NCI-H526 (cell line): ENCODE data around the gene DGCR8.
"Not testable (repeated sequence)": the region's sequence is repeated elsewhere in the genome, so short reads cannot be mapped to it uniquely, and the experiment has no call there.

Experiments used
- DNase-seq, 2 experiments: peaks; one replicate each; lab custom pipeline; 2025; lab: John Stamatoyannopoulos, UW

Gene DGCR8

DNA sequence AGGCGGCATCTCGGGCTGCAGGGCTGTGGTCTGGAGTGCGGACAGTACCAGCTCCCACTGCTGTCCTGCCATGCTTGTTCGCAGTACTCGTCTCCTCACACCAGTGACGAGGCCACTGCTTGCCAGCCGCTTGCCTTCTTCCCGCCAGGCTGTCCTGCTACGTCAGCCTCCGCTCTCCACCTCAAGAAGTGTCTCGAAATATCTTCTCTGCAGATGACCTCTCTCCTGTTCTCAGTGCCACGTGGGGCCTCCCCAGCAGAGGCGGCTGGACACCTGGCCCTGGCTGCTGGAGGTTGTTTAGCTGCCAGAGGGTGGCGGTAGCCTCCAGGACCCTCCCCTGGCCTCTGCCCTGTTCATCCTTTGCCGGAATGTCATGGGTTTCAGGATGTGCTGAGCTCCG lies 73.9 kb downstream of the DGCR8 start:
- DNase-seq, result no peak

DNA sequence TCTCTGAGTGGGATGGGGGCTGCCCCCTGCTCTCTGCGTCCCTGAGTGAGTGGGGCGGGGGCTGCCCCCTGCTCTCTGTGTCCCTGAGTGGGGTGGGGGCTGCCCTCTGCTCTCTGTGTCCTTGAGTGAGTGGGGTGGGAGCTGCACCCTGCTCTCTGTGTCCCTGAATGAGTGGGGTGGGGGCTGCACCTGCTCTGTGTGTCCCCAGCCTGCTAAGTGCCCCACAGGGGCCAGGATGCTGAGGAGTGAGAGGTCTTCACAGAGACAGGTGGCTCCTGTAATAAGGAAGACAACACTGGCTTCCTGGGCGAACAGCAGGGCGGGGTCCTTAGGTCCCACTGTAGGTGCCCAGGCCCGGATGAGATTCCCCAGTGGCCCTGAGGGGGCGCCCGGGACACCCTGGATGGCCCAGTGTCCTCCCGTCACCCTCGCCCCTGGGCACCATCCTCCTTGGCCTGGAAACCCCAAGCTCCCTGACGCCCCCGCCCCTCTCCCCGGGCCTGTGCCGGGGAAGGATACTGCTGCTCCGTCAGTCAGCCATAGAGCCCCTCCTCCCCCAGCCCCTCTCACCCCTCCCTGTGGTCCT lies 74.7 kb downstream of the DGCR8 start:
- peak in 1 of 2 experiments; percentile 55 for DNase-seq

DNA sequence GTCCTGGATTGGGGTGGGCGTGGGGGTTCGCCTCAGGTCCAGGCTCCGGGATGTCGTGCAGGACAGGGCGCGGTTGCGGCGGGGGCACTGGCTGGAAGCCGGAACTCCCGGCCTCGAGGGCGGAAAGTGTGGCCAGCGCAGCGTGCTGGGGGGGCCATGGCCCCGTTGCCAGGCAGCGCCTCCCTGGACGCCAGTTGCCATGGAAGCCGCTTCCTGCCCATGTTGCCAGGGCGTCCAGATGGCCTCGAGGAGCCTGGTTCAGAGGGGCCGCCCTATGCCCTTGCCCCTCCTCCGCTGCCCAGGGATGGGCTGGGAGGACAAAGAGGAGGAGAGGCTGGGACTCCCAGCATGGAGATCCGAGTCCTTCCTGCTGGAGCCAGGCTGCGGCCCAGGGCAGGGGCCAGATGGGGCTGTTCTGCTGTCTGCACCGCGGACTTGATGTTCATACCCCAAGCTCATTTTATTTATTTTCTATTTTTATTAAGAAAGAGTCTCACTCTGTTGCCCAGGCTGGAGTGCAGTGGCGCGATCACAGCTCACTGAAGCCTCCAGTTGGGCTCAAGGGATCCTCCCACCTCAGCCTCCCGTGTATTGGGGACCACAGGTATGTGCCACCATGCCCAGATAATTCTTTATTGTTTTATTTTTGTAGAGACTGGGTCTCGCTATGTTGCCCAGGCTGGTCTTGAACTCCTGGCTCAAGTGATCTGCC lies 75.4 kb downstream of the DGCR8 start:
- peak in 1 of 2 experiments; percentile 74 for DNase-seq

DNA sequence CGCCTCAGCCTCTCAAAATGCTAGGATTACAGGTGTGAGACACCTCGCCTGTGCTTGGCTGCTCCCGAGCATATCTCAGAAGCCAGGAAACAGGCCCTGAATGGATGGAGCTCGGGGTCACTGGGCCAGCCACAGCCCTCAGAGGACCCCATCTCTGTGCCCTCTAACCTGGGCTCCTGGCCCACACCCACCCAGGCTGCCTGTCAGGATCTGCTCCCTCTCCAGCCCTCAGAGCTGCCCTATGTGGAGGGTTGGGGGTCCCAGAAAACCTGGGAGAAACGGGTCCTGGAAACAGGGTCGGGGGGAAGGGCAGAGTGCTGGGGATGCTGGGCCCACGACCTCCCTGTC lies 76.0 kb downstream of the DGCR8 start:
- DNase-seq, result no peak

DNA sequence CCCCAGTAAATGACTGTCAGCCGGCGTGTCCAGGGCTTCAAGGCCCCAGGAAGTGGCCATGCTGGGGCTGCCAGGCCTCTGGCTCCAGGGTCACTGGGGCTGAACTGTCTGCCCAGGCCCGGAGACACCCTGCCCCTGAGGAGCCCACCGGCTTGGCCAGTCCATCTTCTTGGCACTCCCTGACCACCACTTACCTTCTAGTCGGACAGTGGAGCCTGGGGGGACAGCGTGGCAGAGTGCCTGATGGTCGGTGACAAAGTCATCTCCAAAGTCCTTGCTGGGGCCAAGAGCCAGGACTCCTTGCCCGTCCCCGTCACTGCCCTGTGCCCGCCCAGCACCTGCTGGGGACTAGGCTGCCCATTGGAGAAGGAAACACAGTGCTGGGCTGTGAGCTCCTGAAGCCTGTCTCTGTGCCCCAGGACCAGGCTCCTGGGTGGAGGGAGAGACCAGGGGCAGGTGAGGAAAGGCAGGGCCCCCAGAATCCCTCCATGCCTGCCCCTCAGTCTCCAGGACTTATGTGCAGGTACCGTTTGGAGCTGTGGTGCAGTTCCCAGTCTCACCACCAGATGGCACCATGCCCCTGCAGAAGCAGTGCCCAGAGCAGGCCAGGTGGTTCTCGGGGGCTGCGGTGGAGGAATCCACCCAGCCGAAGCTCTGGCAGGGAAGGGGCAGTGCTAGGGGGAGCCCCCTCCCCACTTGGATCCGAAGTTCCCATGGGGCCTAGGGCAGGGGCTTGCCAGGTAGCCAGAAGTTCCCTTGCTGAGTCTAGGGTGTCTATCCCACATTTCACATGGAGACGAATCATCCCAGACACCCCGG lies 76.8 kb downstream of the DGCR8 start:
- DNase-seq, result peak; percentile 38 to 75

DNA sequence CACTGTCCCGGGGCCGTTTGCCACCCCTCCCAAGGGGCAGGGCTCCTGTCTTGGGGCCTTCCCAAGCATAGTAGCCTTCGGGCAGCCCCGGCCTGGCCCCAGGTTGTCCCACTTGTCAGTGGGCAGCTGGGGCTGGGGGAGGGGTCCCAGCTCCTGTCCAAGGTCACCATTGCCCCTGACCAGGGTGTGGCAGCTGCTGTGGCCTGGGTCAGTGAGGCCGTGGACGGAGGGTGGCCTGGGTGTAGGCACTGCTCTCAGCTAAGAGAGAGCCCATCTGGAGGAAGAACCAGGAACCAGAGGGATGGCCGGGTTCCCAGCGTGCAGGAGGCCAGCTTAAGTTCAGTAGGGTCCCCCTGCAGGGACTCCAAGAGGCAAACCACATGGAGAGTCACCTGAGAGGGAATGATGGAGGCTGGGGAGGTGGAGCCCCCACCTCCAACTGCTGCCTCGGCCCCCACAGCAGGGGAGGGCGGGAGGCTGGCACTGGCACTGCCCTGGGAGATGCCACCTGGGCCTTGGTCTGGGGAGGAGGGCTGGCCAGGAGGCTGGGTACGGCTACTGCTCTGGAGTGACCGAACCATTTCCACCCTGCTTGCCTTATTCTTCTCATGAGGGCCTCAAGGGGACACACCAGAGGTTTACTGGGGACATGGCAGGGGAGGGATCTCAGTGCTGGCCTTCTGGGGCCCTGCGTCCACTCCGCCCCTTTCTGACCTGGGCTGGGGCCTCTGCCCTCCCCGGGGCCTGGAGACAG lies 77.6 kb downstream of the DGCR8 start:
- DNase-seq, result no peak

DNA sequence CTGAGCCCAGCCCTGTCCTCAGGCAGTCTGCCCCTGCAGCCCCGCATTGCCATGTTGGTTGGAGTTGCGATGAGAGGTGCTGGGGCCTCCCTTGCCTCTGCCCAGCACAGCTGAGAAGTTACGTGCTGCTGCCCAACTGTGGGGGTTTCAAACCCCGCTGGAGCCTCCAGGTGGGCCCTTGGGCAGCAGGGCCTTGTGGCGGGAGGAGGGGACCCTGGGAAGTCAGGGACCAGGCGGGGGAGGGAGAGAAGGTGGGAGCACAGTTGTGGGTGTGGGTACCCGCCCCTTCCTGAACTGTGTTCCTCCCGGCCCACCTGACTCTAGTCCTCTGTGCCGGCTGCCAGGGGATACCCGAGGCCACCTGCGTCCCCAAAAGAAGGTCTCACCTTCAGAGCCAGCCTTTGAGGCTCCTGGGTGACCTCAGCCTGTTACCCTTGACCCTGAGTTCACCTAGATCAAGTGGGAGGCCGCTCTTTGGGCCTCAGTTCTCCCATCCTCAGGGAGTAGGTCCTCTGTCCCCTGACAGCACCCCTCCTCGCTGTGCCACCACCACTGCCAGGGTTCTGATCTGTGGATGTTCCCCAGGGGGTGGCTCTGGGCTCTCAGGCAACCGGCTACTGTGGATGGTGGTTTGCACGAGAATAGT lies 78.5 kb downstream of the DGCR8 start:
- no peak for DNase-seq

DNA sequence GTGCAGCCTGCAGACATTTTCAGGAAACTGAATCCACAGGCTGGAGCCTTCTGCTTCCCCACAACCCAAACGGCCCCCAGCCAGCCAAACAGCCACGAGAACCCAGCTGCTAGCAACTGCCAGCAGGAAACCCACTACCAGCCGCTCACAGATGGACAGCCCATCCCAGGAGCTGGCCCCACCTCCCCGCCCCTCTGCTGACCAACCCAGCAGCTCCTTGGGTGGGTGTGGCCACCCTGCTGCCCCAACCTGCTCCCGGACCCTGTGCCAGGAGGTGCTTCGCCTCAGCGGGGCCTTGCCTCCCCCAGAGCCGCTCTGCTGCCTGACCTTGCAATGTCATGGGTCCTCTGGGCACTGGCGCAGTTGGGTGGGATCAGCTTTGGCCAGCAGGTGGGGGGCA lies 79.0 kb downstream of the DGCR8 start:
- DNase-seq, result peak in 1 of 2 experiments; percentile 27

DNA sequence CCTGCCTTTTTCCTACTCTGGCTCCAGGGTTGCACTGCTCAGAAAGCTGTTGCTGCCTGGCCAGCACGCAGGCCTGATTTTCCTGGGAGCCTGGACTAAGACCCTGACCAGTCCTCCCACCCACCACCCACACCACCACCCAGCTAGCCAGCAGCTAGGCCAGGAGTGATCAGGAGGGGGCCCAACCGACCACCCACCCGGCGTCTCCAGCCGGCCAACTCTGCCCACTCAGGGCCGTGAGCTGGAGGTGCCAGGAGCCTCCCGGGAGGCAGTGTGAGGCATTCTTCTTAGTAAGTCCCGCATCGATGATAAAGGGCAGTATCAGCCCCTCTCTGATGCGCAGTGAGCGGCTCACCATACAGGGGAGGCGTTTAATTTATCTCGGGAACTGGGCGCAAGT lies 79.5 kb downstream of the DGCR8 start:
- DNase-seq, result not testable (repeated sequence)

DNA sequence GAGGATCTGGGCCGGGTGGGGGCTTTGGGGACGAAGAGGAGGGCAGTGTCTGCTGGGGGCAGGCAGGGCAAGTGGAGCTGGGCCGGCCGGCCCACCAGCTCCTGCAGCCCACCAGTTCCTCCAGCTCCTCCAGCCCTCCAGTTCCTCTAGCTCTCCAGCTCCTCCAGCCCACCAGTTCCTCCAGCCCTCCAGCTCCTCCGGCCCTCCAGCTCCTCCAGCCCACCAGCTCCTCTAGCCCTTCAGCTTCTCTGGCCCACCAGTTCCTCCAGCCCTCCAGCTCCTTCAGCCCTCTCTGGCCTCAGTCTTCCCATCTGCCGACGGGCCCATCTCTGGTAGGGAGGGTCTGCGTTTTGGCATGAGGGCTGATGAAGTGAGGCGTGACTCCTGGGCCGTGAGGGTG lies 80.0 kb downstream of the DGCR8 start:
- no peak for DNase-seq
